ENCODE measurements around the gene CRADD.
"Not testable (repeated sequence)": the region's sequence is repeated elsewhere in the genome, so short reads cannot be mapped to it uniquely, and the experiment has no call there.

Gene CRADD

DNA sequence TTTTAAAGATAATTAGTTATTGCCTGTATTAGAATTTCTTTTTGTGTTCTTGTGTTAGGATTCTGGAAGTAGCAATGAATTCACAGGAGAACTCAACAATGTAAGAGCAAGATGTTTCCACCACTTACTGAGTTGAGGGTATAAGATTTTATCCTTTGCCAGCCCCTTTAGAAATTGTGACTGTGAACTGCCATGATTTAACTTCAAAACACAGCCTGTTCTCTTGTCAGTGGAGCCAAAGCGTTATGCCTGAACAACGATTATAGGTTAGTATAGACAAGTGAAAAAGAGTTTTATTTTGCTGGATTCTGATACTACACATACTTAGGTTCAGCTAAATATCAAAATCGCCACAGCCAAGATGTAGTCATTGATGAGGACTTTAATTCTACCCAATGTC is 101.6 kb downstream of the CRADD start:
- in situ Hi-C loops (cut with HindIII; ENCODE audit: low sequenced_read_pairs): no loop called here

DNA sequence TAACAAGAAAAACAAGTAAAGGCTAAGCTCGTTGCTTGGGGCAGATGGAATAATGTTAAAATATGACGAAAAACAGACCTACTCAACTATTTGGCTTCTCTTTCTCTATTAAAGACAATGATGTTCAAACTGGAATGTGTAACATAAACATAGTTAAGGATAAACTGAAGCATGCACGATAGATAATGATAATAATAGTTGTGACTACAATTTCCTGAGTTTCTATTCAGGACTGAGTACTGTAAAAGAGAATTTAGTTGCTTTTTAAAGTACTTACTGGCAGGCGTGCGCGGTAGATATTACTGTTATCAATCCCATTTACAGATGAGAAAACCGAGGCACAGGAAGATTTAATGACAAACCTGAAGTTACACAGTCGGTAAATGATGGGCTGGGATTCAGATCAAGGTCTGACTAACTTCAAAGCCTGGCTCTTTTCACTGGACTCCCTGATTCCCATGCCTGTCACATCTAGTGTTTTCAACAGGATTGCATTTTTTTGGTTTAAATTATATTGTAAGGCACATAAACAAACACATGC is 103.0 kb downstream of the CRADD start:
- no peak overlapping the region for H3K4me3 ChIP-seq (ENCODE audit: low read depth, low read length)
- TF ChIP-seq, protein P1, sequence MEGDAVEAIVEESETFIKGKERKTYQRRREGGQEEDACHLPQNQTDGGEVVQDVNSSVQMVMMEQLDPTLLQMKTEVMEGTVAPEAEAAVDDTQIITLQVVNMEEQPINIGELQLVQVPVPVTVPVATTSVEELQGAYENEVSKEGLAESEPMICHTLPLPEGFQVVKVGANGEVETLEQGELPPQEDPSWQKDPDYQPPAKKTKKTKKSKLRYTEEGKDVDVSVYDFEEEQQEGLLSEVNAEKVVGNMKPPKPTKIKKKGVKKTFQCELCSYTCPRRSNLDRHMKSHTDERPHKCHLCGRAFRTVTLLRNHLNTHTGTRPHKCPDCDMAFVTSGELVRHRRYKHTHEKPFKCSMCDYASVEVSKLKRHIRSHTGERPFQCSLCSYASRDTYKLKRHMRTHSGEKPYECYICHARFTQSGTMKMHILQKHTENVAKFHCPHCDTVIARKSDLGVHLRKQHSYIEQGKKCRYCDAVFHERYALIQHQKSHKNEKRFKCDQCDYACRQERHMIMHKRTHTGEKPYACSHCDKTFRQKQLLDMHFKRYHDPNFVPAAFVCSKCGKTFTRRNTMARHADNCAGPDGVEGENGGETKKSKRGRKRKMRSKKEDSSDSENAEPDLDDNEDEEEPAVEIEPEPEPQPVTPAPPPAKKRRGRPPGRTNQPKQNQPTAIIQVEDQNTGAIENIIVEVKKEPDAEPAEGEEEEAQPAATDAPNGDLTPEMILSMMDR (IDR thresholded peaks at IDR 0.05; ENCODE audit: low read depth, low read length): no peak
- peak; percentile 24 for DNase-seq (ENCODE audit: low read depth, low spot score)
- in situ Hi-C loops (cut with HindIII; ENCODE audit: low sequenced_read_pairs): no loop called here

More for the DNA sequence above, 101.6 kb downstream of the CRADD start:
- TF ChIP-seq, protein P1 (IDR thresholded peaks at IDR 0.05; ENCODE audit: low read depth, low read length): no peak
- no peak for DNase-seq (ENCODE audit: low read depth, low spot score)
- no peak overlapping the region for H3K4me3 ChIP-seq (ENCODE audit: low read depth, low read length)

DNA sequence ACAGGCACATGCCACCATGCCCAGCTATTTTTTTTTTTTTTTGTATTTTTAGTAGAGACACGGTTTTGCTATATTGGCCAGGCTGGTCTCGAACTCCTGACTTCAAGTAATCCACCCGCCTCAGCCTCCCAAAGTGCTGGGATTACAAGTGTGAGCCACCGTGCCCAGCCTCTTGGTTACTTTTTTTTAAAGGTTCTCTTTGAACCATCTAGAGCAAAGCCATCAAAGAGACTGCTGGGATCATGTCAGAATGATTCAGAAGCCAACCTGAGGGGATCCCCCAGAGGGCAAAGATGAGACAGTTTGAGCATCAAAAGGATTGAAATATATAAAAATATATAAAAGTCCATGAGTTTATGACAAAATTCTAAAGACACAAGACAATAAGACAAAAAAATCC is 103.7 kb downstream of the CRADD start:
- DNase-seq (ENCODE audit: low read depth, low spot score); H3K4me3 ChIP-seq (ENCODE audit: low read depth, low read length); in situ Hi-C loops (cut with HindIII; ENCODE audit: low sequenced_read_pairs): not testable (repeated sequence)

DNA sequence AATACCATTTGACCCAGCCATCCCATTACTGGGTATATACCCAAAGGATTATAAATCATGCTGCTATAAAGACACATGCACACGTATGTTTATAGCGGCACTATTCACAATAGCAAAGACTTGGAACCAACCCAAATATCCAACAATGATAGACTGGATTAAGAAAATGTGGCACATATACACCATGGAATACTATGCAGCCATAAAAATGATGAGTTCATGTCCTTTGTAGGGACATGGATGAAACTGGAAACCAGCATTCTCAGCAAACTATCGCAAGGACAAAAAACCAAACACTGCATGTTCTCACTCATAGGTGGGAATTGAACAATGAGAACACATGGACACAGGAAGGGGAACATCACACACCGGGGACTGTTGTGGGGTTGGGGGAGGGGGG is 104.8 kb downstream of the CRADD start:
- in situ Hi-C loops (cut with HindIII; ENCODE audit: low sequenced_read_pairs); DNase-seq (ENCODE audit: low read depth, low spot score); H3K4me3 ChIP-seq (ENCODE audit: low read depth, low read length): not testable (repeated sequence)

DNA sequence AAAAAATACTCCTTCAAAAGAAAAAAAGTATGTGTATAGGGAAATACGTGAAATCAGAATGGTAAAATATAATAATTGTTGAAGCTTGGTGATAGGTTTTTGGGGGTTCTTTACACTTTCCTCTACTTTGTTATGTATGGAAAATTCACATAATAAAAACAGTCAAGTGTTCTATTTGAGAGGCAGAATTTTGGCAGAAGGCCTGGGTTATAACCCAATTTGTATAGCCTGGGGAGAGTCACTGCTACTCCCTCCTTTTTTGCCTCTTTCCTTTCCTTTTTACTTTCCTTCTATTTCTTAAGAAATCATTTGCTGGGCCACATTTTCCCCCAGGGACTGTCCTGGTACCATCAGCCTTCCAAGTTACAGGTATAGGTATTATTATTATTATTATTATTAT is 105.7 kb downstream of the CRADD start:
- no peak overlapping the region for H3K4me3 ChIP-seq (ENCODE audit: low read depth, low read length)
- TF ChIP-seq, protein P1 (IDR thresholded peaks at IDR 0.05; ENCODE audit: low read depth, low read length): no peak
- no peak for DNase-seq (ENCODE audit: low read depth, low spot score)
- in situ Hi-C loops (cut with HindIII; ENCODE audit: low sequenced_read_pairs): no loop called here

DNA sequence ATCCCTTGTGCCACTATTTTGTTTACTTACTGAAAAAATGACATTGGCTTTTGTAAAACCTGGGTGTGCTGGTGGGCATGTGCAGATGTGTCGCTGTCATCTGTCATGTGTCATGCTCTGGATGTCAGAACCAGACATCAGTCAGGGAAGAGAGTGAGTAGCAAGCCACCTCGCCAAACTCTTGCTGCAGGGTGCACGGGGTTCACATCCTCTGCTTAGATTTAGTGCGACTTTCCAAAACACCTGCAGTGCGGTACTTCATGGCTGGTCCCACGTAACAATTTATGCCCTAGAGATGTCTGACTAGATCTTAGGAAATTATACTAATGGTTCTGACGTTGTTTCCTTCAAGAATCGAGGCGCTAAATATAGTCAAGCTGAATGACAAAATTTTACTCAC is 106.7 kb downstream of the CRADD start:
- DNase-seq (ENCODE audit: low read depth, low spot score): no peak
- TF ChIP-seq, protein P1 (IDR thresholded peaks at IDR 0.05; ENCODE audit: low read depth, low read length): no peak
- no peak overlapping the region for H3K4me3 ChIP-seq (ENCODE audit: low read depth, low read length)
- in situ Hi-C loops (cut with HindIII; ENCODE audit: low sequenced_read_pairs): no loop called here

DNA sequence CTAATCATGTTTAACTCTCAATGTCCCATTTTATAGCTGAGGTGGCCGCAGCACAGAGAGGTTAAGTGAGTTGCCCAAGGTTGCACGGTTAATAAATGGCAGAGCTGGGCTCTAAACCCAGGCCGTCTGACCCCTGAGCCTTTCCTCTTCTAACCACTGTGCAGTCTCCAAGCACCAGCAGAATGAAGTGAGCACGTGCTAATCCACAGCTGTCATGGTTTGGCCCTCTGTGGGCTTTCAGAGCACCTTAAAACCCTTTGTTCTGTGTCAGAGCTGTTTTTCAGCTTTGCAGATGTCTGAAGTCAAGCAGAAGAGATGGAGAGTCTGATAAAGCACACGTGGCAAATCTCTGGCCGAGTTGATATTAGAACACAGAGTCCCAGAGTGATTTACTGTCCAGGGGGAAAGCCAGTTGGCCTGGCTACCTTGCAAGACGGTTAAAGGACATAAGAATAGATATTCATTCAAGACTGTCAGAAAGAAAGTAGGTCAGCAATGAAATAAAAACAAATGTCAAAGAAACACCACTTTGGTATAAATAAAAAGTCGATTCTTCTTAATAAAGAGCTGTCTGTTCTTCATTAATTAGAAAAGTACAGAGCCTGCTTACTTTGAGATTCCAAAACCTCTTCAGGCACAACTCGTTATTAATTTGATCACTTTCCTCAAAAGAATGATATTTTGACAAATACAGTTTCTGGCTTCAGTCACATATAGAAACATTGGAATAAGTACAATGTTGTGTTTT is 107.3 kb downstream of the CRADD start:
- in situ Hi-C loops (cut with HindIII; ENCODE audit: low sequenced_read_pairs): no loop called here
- TF ChIP-seq, protein P1 (IDR thresholded peaks at IDR 0.05; ENCODE audit: low read depth, low read length): no peak
- peak; percentile 86 for DNase-seq (ENCODE audit: low read depth, low spot score)
- no peak overlapping the region for H3K4me3 ChIP-seq (ENCODE audit: low read depth, low read length)

Data from astrocyte of the spinal cord (primary cell).